Prostate gland (tissue), 2 donors: ENCODE measurements around the gene PLPP1.

Source experiments
- POLR2A ChIP-seq: fragments of 450-650 bp; IDR thresholded peaks from one replicate; pipeline ENCODE4 v1.6.1; 2016; ENCODE audit warnings: antibody characterized with exemption, mild to moderate bottlenecking
- POLR2AphosphoS5 ChIP-seq: sonication (generic); formaldehyde crosslinking; IDR thresholded peaks from one replicate; pipeline ENCODE4 v1.6.1; 2017; ENCODE audit warnings: antibody characterized with exemption
- TF ChIP-seq, protein P1 (sequence below), 4 experiments: fragments of 200-600 bp in 2 of 4; fragments of 450-650 bp in 2 of 4; sonication (generic) in 2 of 4; IDR thresholded peaks; 1 replicate in 3 of 4; 2 replicates in 1 of 4; pipeline ENCODE4 v1.5.1; 2016 to 2019; ENCODE audit warnings: antibody characterized with exemption in 4 of 4, mild to moderate bottlenecking in 2 of 4, moderate library complexity in 2 of 4

DNA sequence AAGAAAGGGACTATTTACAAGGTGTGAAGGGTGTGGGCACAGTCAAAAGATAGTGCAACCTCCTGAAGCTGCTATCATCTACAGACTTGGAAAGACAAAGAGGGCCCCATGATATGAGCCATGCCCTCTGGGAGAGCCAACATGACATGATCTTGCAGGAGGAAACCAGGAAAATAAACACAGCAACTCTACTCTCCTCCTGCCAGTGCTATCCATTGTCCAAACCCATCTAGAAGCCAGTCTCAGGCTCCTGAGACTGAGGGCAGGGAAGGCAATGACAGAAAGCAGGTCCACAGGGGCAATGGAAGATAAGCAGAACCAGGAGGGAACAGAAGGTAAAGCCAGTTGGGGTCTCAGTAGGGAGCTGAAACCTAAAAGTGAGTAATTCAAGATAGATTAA is 37.1 kb downstream of the PLPP1 start:
- TF ChIP-seq, protein P1, sequence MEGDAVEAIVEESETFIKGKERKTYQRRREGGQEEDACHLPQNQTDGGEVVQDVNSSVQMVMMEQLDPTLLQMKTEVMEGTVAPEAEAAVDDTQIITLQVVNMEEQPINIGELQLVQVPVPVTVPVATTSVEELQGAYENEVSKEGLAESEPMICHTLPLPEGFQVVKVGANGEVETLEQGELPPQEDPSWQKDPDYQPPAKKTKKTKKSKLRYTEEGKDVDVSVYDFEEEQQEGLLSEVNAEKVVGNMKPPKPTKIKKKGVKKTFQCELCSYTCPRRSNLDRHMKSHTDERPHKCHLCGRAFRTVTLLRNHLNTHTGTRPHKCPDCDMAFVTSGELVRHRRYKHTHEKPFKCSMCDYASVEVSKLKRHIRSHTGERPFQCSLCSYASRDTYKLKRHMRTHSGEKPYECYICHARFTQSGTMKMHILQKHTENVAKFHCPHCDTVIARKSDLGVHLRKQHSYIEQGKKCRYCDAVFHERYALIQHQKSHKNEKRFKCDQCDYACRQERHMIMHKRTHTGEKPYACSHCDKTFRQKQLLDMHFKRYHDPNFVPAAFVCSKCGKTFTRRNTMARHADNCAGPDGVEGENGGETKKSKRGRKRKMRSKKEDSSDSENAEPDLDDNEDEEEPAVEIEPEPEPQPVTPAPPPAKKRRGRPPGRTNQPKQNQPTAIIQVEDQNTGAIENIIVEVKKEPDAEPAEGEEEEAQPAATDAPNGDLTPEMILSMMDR (IDR thresholded peaks at IDR 0.05) = no peak
- TF ChIP-seq POLR2AphosphoS5 = no peak
- no peak for TF ChIP-seq POLR2A
